Stomach smooth muscle (tissue), 2 donors: ENCODE results near the gene CNGA3.

ENCODE experiments used
- H3K27ac ChIP-seq: one replicate; pipeline ENCODE4 v1.7.0; 2013; ENCODE audit warnings: mild to moderate bottlenecking, low read length, inconsistent platforms
- H3K27me3 ChIP-seq, 2 donors: one replicate each; pipeline ENCODE4 v1.7.0; 2013; ENCODE audit warnings: low read length in 2 of 2; ENCODE audit not compliant: insufficient read depth in 2 of 2, control insufficient read depth in 1 of 2
- H3K36me3 ChIP-seq, 2 donors: one replicate each; pipeline ENCODE4 v1.7.0; 2013; ENCODE audit warnings: low read length in 2 of 2; ENCODE audit not compliant: control insufficient read depth in 2 of 2, insufficient read depth in 2 of 2
- H3K4me1 ChIP-seq: one replicate; pipeline ENCODE4 v1.7.0; 2013; ENCODE audit warnings: low read length; ENCODE audit not compliant: control insufficient read depth, insufficient read depth
- H3K4me3 ChIP-seq, 2 donors: one replicate each; pipeline ENCODE4 v1.7.0; 2013; ENCODE audit warnings: low read length in 2 of 2
- H3K9ac ChIP-seq, 2 donors: one replicate each; pipeline ENCODE4 v1.7.0; 2013; ENCODE audit warnings: low read length in 2 of 2, mild to moderate bottlenecking in 1 of 2
- H3K9me3 ChIP-seq, 2 donors: one replicate each; pipeline ENCODE4 v1.7.0; 2013; ENCODE audit warnings: low read length in 2 of 2; ENCODE audit not compliant: control insufficient read depth in 2 of 2
- donor health status: healthy.
- donor health status: Pancreatic carcinoma.

Gene CNGA3

GRCh38 chr2:98444436-98445176 is 98.3 kb downstream of the CNGA3 start, which contains the start of gene INPP4A:
Gene INPP4A, plus strand, starts transcription at chr2:98444858. Its CDS starts 75,191 bp downstream, at chr2:98520049.
- Histone ChIP-seq H3K9ac (peak within 1 kb of the TSS; percentile 78 to 81), H3K4me3 (peak within 1 kb of the TSS; percentile 83 to 85), H3K4me1 (peaks cover 19% of the 10 kb centered on the region), H3K27me3 (no peaks in the 10 kb centered on the region), H3K27ac (peak within 1 kb of the TSS; percentile 58), H3K9me3 (no peaks in the 10 kb centered on the region), H3K36me3 (no peaks in the 10 kb centered on the region)

GRCh38 chr2:98445177-98445682 is 99.0 kb downstream of the CNGA3 start:
- Histone ChIP-seq H3K4me1 (peaks cover 19% of the 10 kb centered on the region), H3K27me3 (no peaks in the 10 kb centered on the region), H3K9ac (peak overlapping the region; percentile 78 to 81), H3K36me3 (no peaks in the 10 kb centered on the region), H3K9me3 (no peaks in the 10 kb centered on the region), H3K4me3 (peak overlapping the region; percentile 68 to 85), H3K27ac (peak overlapping the region; percentile 58)

GRCh38 chr2:98445683-98446581 is 99.7 kb downstream of the CNGA3 start:
- no peaks in the 10 kb centered on the region for H3K36me3 ChIP-seq
- H3K9ac ChIP-seq, result peak overlapping the region; percentile 78 to 81
- no peaks in the 10 kb centered on the region for H3K27me3 ChIP-seq
- H3K4me3 ChIP-seq, result peak overlapping the region; percentile 68 to 85
- H3K27ac ChIP-seq, result peak overlapping the region; percentile 58
- H3K9me3 ChIP-seq, result no peaks in the 10 kb centered on the region
- peaks cover 20% of the 10 kb centered on the region for H3K4me1 ChIP-seq

GRCh38 chr2:98446850-98447249 is 100.6 kb downstream of the CNGA3 start:
- H3K27ac ChIP-seq, result no peak overlapping the region
- no peak overlapping the region for H3K4me3 ChIP-seq
- H3K9ac ChIP-seq, result peak overlapping the region in 1 of 2 donors; percentile 19
- no peaks in the 10 kb centered on the region for H3K9me3 ChIP-seq
- peaks cover 23% of the 10 kb centered on the region for H3K4me1 ChIP-seq
- no peaks in the 10 kb centered on the region for H3K36me3 ChIP-seq
- no peaks in the 10 kb centered on the region for H3K27me3 ChIP-seq
